OCI-LY7 (cell line): ENCODE data around the gene SLC22A14. TPM values are rescaled to one million over a fixed set of nuclear protein-coding genes. Genes with fewer than 3 reads are reported as not detected.

Source experiments
- BruUV-seq: library from RNA; stranded (reverse); fragments of 400-500 nt; replicated peaks from 2 replicates; lab custom pipeline; 2021; lab: Mats Ljungman, UMichigan
- CTCF ChIA-PET: fragments of 300-600 bp; sonication (Branson Sonifier 250); formaldehyde crosslinking; loops from one replicate; lab custom pipeline; 2022; ENCODE audit warnings: antibody characterized with exemption; ENCODE audit not compliant: unreplicated experiment; lab: Charles Lee
- POLR2A ChIA-PET: fragments of 300-600 bp; sonication (Branson Sonifier 250); formaldehyde crosslinking; loops from one replicate; lab custom pipeline; 2022; ENCODE audit warnings: antibody characterized with exemption; lab: Charles Lee
- DNase-seq: peaks from one replicate; pipeline ENCODE4 v3.0.0-alpha.2; 2015; ENCODE audit warnings: low spot score
- H2AFZ ChIP-seq: fragments of 200-600 bp; sonication (generic), shearing (Covaris generic); 2 replicates; pipeline ENCODE4 v1.6.1; 2014; ENCODE audit warnings: mild to moderate bottlenecking, antibody characterized with exemption, low read length, moderate library complexity
- H3K27ac ChIP-seq: fragments of 200-600 bp; sonication (generic); 2 replicates; pipeline ENCODE4 v1.5.1; 2014; ENCODE audit warnings: mixed run types, low read depth, mild to moderate bottlenecking, moderate library complexity, low read length, inconsistent platforms; ENCODE audit not compliant: poor library complexity, severe bottlenecking
- H3K36me3 ChIP-seq: fragments of 200-600 bp; sonication (generic); 2 replicates; pipeline ENCODE4 v1.6.1; 2014; ENCODE audit warnings: mild to moderate bottlenecking, antibody characterized with exemption, low read length, moderate library complexity, mixed read lengths; ENCODE audit not compliant: insufficient read depth
- H3K4me1 ChIP-seq: fragments of 200-600 bp; sonication (generic); 2 replicates; pipeline ENCODE4 v1.5.1; 2014; ENCODE audit warnings: mild to moderate bottlenecking, low read length; ENCODE audit not compliant: insufficient read depth, poor library complexity, severe bottlenecking
- H3K4me2 ChIP-seq: fragments of 200-600 bp; sonication (generic); 2 replicates; pipeline ENCODE4 v1.6.1; 2014; ENCODE audit warnings: mild to moderate bottlenecking, low read length
- H3K4me3 ChIP-seq: fragments of 200-600 bp; sonication (generic); 2 replicates; pipeline ENCODE4 v1.5.1; 2014; ENCODE audit warnings: mild to moderate bottlenecking, low read depth, low read length; ENCODE audit not compliant: poor library complexity, severe bottlenecking
- H3K79me2 ChIP-seq: fragments of 200-600 bp; sonication (generic); 2 replicates; pipeline ENCODE4 v1.6.1; 2016; ENCODE audit warnings: low read depth, mild to moderate bottlenecking, low read length, moderate library complexity, mixed read lengths; ENCODE audit not compliant: insufficient read depth
- H3K9me2 ChIP-seq: fragments of 200-600 bp; sonication (generic); 2 replicates; pipeline ENCODE4 v1.6.1; 2016; ENCODE audit warnings: mild to moderate bottlenecking, low read length, mixed read lengths; ENCODE audit not compliant: insufficient read depth
- H3K9me3 ChIP-seq: fragments of 200-600 bp; sonication (generic); 2 replicates; pipeline ENCODE4 v1.6.1; 2014; ENCODE audit warnings: mild to moderate bottlenecking, mixed run types, low read length, mixed read lengths
- H4K20me1 ChIP-seq: fragments of 200-600 bp; sonication (generic); 2 replicates; pipeline ENCODE4 v1.6.1; 2014; ENCODE audit warnings: mild to moderate bottlenecking, antibody characterized with exemption, low read length, moderate library complexity, mixed read lengths; ENCODE audit not compliant: insufficient read depth
- CTCF ChIP-seq: fragments of 200-600 bp; sonication (generic); conservative IDR thresholded peaks from 2 replicates; pipeline ENCODE4 v1.5.1; 2014; ENCODE audit warnings: mild to moderate bottlenecking, antibody characterized with exemption, low read length, moderate library complexity, mixed read lengths
- EZH2phosphoT487 ChIP-seq: fragments of 200-600 bp; sonication (generic); IDR thresholded peaks from 2 replicates; pipeline ENCODE4 v1.6.1; 2018; ENCODE audit warnings: low read depth, borderline replicate concordance, mild to moderate bottlenecking, mixed run types, antibody characterized with exemption, low read length, moderate library complexity, mixed read lengths
- intact Hi-C: fragments of 100-400 bp; cut with micrococcal nuclease; formaldehyde crosslinking; loops from one replicate; pipeline ENCODE4 v1.10.0; 2022; ENCODE audit not compliant: unreplicated experiment
- total RNA-seq, 2 experiments: library from RNA; depleted of rRNA in 1 of 2; stranded (reverse); fragments of >200 nt in 1 of 2; shearing (Covaris generic) in 1 of 2; gene quantifications; 2 replicates each; pipeline ENCODE4 v1.2.3, GENCODE V29; 2014 to 2022

SLC22A14 gene
- total RNA-seq, 2 experiments from 2014 or later = not detected

- H3K4me1 ChIP-seq = no peaks in the 10 kb centered on the region
- POLR2A ChIA-PET = no interaction called here
- CTCF ChIA-PET = no interaction called here
Measured at GRCh38 chr3:38361496-38361895, 79.4 kb downstream of the SLC22A14 start.

GRCh38 chr3:38362825-38363224, 80.7 kb downstream of the SLC22A14 start:
- Histone ChIP-seq H3K9me2 (no peaks in the 10 kb centered on the region), H3K79me2 (no peaks in the 10 kb centered on the region), H3K27ac (no peak overlapping the region), H2AFZ (no peak overlapping the region), H3K9me3 (no peaks in the 10 kb centered on the region), H4K20me1 (no peaks in the 10 kb centered on the region), H3K4me2 (no peak overlapping the region), H3K4me1 (no peaks in the 10 kb centered on the region), H3K4me3 (no peak overlapping the region), H3K36me3 (0 out of 2 replicates have a peak, but pooled peaks cover 1% of the 10 kb centered on the region)
- ChIA-PET POLR2A (no interaction called here), CTCF (no interaction called here)
- intact Hi-C loops = no loop called here
- DNase-seq = no peak
- no TSS peak for BruUV-seq
- no peak for TF ChIP-seq CTCF
- TF ChIP-seq EZH2phosphoT487 = no peak

More at GRCh38 chr3:38361496-38361895, 79.4 kb downstream of the SLC22A14 start:
- intact Hi-C loops = no loop called here
- Histone ChIP-seq H2AFZ (no peak overlapping the region), H3K36me3 (peaks cover 4% of the 10 kb centered on the region; the same call in 1 of the 2 replicates), H3K9me3 (no peaks in the 10 kb centered on the region), H3K79me2 (no peaks in the 10 kb centered on the region), H3K9me2 (no peaks in the 10 kb centered on the region), H3K27ac (no peak overlapping the region), H4K20me1 (no peaks in the 10 kb centered on the region), H3K4me2 (no peak overlapping the region), H3K4me3 (no peak overlapping the region)
- no peak for TF ChIP-seq CTCF
- TF ChIP-seq EZH2phosphoT487 = no peak
- no TSS peak for BruUV-seq
- no peak for DNase-seq

GRCh38 chr3:38364721-38365400, 82.8 kb downstream of the SLC22A14 start:
- no peak overlapping the region for H2AFZ ChIP-seq
- H3K9me3 ChIP-seq = no peaks in the 10 kb centered on the region
- H4K20me1 ChIP-seq = no peaks in the 10 kb centered on the region
- no peak for DNase-seq
- BruUV-seq = no TSS peak
- TF ChIP-seq EZH2phosphoT487 (no peak), CTCF (no peak)
- no peaks in the 10 kb centered on the region for H3K4me1 ChIP-seq
- intact Hi-C loops = no loop called here
- CTCF ChIA-PET = no interaction called here
- no peaks in the 10 kb centered on the region for H3K79me2 ChIP-seq
- H3K4me3 ChIP-seq = no peak overlapping the region
- H3K4me2 ChIP-seq = no peak overlapping the region
- 0 out of 2 replicates have a peak, but pooled peaks cover 11% of the 10 kb centered on the region for H3K36me3 ChIP-seq
- POLR2A ChIA-PET = interaction anchor here (1.1 kb wide), 1 partner anchor 12 kb away, joined by 3 read pairs; no protein-coding TSS in a partner anchor
- no peak overlapping the region for H3K27ac ChIP-seq
- no peaks in the 10 kb centered on the region for H3K9me2 ChIP-seq
